Panc1 (cell line): ENCODE data around the gene NSL1.

Source experiments
- POLR2AphosphoS5 ChIP-seq: IDR thresholded peaks from 2 replicates; pipeline ENCODE4 v1.6.1; 2012; ENCODE audit warnings: mild to moderate bottlenecking, low read depth, low read length, moderate library complexity
- SIN3A ChIP-seq: IDR thresholded peaks from 2 replicates; pipeline ENCODE4 v1.6.1; 2012; ENCODE audit warnings: low read depth, mild to moderate bottlenecking, low read length, moderate library complexity, borderline replicate concordance; ENCODE audit not compliant: insufficient read depth
- TCF7L2 ChIP-seq: IDR thresholded peaks from 2 replicates; pipeline ENCODE4 v1.6.1; 2011; ENCODE audit warnings: mild to moderate bottlenecking, low read depth, low read length, inconsistent platforms
- TF ChIP-seq, protein P1 (sequence below): fragments of 450-650 bp; IDR thresholded peaks from 2 replicates; pipeline ENCODE4 v1.5.1; 2017; ENCODE audit warnings: mild to moderate bottlenecking

DNA sequence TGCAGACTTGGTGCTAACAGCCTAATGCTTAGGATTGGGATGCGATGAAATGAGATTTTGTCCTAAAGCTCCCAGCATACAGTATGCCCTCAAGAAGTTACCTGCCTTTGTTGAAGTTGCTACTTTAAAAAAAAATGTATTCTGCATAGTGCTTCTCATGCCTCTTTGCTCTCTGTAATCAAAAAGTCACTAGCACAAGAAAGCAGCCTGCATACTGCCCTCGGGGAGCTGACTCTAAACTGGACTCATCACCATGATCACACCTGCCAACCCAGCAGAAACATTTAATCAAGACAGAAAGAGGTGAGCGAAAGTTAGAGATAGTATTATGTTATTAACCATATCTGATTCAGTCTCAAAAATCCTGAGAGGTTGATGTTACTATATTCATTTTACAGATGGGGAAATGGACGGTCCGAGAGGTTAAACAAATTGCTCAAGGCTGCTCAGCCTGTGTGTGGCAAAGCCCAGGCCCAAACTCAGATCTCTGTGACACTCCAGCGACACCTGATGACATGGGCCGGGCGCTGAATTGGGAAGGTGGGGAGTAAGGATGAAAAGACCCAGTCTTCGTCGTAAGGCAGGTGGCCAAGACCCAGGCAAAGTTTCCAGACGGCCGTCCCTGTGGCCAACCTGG lies 93.0 kb downstream of the NSL1 start:
- TF ChIP-seq, protein P1, sequence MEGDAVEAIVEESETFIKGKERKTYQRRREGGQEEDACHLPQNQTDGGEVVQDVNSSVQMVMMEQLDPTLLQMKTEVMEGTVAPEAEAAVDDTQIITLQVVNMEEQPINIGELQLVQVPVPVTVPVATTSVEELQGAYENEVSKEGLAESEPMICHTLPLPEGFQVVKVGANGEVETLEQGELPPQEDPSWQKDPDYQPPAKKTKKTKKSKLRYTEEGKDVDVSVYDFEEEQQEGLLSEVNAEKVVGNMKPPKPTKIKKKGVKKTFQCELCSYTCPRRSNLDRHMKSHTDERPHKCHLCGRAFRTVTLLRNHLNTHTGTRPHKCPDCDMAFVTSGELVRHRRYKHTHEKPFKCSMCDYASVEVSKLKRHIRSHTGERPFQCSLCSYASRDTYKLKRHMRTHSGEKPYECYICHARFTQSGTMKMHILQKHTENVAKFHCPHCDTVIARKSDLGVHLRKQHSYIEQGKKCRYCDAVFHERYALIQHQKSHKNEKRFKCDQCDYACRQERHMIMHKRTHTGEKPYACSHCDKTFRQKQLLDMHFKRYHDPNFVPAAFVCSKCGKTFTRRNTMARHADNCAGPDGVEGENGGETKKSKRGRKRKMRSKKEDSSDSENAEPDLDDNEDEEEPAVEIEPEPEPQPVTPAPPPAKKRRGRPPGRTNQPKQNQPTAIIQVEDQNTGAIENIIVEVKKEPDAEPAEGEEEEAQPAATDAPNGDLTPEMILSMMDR: no peak
- TF ChIP-seq SIN3A: no peak
- no peak for TF ChIP-seq TCF7L2
- TF ChIP-seq POLR2AphosphoS5: no peak
